ENCODE measurements around the gene COL18A1.

GRCh38 chr21:45485686-45486442 lies 80.9 kb downstream of the COL18A1 start:
- TF ChIP-seq RXRA (IDR thresholded peaks at IDR 0.05) (no peak), RAD21 (IDR thresholded peaks at IDR 0.05) (no peak), SP1 (IDR thresholded peaks at IDR 0.05) (no peak), JUND (IDR thresholded peaks at IDR 0.05) (no peak), NR2F2 (IDR thresholded peaks at IDR 0.05) (no peak), FOXA2 (IDR thresholded peaks at IDR 0.05) (no peak), FOXA1 (IDR thresholded peaks at IDR 0.05) (no peak), TAF1 (conservative IDR thresholded peaks at IDR 0.05) (no peak), EGR1 (IDR thresholded peaks at IDR 0.05; ENCODE audit: low read depth in 2 of 2) (no peak)
- TF ChIP-seq, protein P1, sequence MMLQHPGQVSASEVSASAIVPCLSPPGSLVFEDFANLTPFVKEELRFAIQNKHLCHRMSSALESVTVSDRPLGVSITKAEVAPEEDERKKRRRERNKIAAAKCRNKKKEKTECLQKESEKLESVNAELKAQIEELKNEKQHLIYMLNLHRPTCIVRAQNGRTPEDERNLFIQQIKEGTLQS (IDR thresholded peaks at IDR 0.05): no peak
- TF ChIP-seq, protein P2, sequence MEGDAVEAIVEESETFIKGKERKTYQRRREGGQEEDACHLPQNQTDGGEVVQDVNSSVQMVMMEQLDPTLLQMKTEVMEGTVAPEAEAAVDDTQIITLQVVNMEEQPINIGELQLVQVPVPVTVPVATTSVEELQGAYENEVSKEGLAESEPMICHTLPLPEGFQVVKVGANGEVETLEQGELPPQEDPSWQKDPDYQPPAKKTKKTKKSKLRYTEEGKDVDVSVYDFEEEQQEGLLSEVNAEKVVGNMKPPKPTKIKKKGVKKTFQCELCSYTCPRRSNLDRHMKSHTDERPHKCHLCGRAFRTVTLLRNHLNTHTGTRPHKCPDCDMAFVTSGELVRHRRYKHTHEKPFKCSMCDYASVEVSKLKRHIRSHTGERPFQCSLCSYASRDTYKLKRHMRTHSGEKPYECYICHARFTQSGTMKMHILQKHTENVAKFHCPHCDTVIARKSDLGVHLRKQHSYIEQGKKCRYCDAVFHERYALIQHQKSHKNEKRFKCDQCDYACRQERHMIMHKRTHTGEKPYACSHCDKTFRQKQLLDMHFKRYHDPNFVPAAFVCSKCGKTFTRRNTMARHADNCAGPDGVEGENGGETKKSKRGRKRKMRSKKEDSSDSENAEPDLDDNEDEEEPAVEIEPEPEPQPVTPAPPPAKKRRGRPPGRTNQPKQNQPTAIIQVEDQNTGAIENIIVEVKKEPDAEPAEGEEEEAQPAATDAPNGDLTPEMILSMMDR (IDR thresholded peaks at IDR 0.05; ENCODE audit: low read depth, low read length, missing input control): no peak
- TF ChIP-seq, protein P3, sequence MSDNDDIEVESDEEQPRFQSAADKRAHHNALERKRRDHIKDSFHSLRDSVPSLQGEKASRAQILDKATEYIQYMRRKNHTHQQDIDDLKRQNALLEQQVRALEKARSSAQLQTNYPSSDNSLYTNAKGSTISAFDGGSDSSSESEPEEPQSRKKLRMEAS (IDR thresholded peaks at IDR 0.05): no peak
- TF ChIP-seq, protein P4, sequence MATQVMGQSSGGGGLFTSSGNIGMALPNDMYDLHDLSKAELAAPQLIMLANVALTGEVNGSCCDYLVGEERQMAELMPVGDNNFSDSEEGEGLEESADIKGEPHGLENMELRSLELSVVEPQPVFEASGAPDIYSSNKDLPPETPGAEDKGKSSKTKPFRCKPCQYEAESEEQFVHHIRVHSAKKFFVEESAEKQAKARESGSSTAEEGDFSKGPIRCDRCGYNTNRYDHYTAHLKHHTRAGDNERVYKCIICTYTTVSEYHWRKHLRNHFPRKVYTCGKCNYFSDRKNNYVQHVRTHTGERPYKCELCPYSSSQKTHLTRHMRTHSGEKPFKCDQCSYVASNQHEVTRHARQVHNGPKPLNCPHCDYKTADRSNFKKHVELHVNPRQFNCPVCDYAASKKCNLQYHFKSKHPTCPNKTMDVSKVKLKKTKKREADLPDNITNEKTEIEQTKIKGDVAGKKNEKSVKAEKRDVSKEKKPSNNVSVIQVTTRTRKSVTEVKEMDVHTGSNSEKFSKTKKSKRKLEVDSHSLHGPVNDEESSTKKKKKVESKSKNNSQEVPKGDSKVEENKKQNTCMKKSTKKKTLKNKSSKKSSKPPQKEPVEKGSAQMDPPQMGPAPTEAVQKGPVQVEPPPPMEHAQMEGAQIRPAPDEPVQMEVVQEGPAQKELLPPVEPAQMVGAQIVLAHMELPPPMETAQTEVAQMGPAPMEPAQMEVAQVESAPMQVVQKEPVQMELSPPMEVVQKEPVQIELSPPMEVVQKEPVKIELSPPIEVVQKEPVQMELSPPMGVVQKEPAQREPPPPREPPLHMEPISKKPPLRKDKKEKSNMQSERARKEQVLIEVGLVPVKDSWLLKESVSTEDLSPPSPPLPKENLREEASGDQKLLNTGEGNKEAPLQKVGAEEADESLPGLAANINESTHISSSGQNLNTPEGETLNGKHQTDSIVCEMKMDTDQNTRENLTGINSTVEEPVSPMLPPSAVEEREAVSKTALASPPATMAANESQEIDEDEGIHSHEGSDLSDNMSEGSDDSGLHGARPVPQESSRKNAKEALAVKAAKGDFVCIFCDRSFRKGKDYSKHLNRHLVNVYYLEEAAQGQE (IDR thresholded peaks at IDR 0.05): no peak
- TF ChIP-seq, protein P5, sequence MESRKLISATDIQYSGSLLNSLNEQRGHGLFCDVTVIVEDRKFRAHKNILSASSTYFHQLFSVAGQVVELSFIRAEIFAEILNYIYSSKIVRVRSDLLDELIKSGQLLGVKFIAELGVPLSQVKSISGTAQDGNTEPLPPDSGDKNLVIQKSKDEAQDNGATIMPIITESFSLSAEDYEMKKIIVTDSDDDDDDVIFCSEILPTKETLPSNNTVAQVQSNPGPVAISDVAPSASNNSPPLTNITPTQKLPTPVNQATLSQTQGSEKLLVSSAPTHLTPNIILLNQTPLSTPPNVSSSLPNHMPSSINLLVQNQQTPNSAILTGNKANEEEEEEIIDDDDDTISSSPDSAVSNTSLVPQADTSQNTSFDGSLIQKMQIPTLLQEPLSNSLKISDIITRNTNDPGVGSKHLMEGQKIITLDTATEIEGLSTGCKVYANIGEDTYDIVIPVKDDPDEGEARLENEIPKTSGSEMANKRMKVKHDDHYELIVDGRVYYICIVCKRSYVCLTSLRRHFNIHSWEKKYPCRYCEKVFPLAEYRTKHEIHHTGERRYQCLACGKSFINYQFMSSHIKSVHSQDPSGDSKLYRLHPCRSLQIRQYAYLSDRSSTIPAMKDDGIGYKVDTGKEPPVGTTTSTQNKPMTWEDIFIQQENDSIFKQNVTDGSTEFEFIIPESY (IDR thresholded peaks at IDR 0.05): no peak

Measured in liver (tissue), 3 donors.